Activated naive CD8-positive, alpha-beta T cell (primary cell): Measurements from ENCODE around the gene FOXJ1.

ENCODE experiments used
- H3K27ac Mint-ChIP-seq: one replicate; pipeline ENCODE4 v1.8.0; 2021; ENCODE audit warnings: mixed read lengths
- H3K27me3 Mint-ChIP-seq: one replicate; pipeline ENCODE4 v1.8.0; 2021; ENCODE audit warnings: mixed read lengths
- H3K36me3 Mint-ChIP-seq: one replicate; pipeline ENCODE4 v1.8.0; 2021; ENCODE audit warnings: mixed read lengths
- H3K4me1 Mint-ChIP-seq: one replicate; pipeline ENCODE4 v1.8.0; 2021; ENCODE audit warnings: low read depth, mixed read lengths
- H3K4me3 Mint-ChIP-seq: one replicate; pipeline ENCODE4 v1.8.0; 2021; ENCODE audit warnings: mild to moderate bottlenecking, mixed read lengths
- H3K9me3 Mint-ChIP-seq: one replicate; pipeline ENCODE4 v1.8.0; 2021; ENCODE audit warnings: low read depth, mixed read lengths

Gene FOXJ1

DNA sequence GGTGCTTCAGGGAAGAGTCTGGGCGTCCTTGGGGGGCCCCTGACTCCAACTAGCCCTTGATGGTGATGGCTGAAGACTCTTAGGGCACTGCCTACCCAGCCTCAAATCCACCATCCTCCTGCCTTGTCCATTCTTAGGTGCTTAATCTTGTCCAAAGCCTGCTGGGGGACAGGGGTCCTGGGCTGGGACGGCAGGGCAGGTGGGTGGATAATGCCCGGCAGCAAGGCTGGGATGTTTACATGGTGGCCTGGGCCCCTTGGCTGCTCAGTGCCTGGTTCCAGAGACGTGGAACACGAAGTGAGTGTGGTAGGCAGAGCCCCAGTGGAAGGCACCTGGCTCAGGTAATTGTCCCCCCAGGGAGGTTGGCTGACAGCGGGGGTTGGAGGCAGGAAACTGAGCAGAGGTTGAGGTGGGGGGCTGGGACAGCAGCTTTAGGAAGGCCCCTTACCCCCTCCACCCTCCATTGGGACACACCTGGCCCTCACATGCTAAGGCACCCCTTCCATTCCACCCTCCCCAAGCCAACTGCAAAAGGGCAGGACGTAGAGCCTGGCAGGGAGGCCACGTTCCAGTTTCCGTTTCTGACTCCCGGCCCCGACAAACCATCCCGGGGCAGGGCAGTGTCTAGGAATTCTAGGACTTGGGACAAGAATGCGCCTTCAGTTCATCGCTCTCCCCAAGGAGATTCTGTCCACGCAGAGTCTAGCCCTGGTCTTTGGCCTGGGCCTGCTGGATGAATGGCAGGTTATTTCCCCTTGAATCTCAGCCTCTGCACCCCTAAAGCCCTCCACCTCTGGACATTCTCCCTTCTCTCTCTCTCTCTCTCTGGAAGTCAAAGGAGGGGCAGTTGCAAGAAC lies 1.9 kb downstream of the FOXJ1 start:
- no peaks in the 10 kb centered on the region for H3K27me3 Mint-ChIP-seq
- H3K36me3 Mint-ChIP-seq, result no peaks in the 10 kb centered on the region
- peak overlapping the region; percentile 64 for H3K27ac Mint-ChIP-seq
- peaks cover 50% of the 10 kb centered on the region for H3K4me1 Mint-ChIP-seq
- H3K9me3 Mint-ChIP-seq, result no peaks in the 10 kb centered on the region
- H3K4me3 Mint-ChIP-seq, result peak overlapping the region; percentile 79

DNA sequence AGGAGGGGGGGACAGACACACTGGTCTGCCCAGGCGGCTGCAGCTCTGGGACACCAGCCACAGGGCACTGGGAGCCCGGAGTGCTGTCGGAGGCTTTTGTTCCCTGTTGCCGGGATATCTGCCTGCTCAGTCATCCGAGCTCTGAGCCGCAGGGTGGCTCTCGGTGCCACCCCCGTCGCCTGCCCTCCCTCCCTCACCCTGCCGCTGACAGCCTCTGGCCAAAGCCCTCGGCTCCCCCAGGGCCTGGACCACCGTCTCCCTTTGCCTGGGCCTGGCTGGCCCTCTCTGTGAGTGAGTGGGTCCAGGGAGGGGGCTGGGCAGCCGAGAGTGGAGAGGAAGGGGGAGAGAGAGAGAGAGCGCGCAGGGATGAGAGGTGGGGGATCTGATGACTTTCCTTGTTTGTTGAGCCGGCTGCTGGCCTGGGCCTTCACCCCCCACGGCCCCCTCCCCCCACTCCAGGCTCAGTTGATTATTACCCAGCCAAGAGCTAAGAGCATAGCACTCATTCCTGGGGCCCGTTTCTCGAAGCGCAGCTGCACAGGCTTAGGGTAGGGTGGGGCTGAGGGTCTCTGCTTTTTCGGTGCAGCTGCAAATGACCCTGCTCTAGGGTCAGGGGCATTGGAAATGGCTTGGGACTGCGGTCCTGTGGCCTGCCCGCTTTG lies 2.7 kb downstream of the FOXJ1 start:
- Mint-ChIP-seq H3K27me3 (no peaks in the 10 kb centered on the region), H3K9me3 (no peaks in the 10 kb centered on the region), H3K27ac (no peak overlapping the region), H3K4me1 (peaks cover 50% of the 10 kb centered on the region), H3K4me3 (no peak overlapping the region), H3K36me3 (no peaks in the 10 kb centered on the region)

DNA sequence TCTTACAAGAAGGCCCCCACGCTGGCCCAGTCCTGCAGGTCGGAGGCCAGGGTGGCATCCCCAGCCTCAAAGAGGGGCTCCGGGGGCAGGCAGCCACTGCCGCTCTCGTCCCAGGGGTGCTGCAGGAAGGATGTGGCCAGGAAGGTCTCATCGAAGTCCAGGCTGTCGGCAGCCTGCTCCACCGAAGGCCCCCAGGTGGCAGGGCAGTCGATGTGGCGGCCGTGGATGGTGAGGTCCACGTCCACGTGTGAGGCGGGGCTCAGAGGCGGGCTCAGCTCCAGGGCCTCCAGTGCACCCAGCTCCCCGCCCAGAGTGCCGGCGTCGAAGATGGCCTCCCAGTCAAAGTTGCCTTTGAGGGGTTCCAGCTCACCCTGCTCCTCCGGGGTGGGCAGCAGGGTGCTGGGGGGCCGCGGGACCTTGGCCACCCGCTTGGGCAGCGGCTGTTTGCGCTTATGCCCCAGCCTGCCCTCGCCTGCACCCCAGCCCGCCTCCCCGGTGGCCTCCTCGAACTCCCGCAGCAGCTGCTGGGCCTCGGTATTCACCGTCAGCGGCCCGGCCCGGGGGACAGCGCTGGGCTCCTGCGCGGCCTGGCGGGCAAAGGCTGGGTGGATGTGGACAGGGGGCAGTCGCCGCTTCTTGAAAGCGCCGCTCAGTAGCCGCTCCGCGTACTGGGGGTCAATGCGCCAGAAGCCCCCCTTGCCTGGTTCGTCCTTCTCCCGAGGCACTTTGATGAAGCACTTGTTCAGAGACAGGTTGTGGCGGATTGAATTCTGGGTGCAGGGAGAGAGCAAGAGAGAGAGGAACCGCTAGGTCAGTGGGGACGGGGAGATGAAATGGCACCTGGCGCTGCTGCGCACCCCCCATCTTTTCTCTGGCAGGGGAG lies 3.5 kb downstream of the FOXJ1 start:
- H3K4me1 Mint-ChIP-seq, result peaks cover 44% of the 10 kb centered on the region
- no peak overlapping the region for H3K27ac Mint-ChIP-seq
- H3K4me3 Mint-ChIP-seq, result no peak overlapping the region
- no peaks in the 10 kb centered on the region for H3K9me3 Mint-ChIP-seq
- H3K27me3 Mint-ChIP-seq, result no peaks in the 10 kb centered on the region
- no peaks in the 10 kb centered on the region for H3K36me3 Mint-ChIP-seq

DNA sequence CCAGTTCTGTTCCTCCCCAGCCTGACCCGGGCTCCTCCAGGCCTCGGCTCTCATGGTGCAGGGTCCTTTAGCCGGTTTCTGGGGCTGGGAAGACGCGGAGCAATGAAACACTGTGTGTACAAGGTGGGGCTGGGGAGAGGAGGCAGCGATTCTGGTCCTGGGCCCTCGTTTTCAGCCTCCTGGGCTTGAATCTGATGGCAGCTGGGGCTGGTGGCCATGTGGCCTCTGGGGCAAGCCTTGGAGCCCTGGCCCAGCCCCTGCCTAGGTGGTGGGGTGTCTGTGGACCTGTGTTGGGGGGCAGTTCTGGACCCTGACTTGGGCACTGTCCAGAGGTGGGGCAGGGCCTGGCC lies 4.1 kb downstream of the FOXJ1 start:
- peaks cover 38% of the 10 kb centered on the region for H3K4me1 Mint-ChIP-seq
- H3K9me3 Mint-ChIP-seq, result no peaks in the 10 kb centered on the region
- no peak overlapping the region for H3K27ac Mint-ChIP-seq
- H3K36me3 Mint-ChIP-seq, result no peaks in the 10 kb centered on the region
- no peaks in the 10 kb centered on the region for H3K27me3 Mint-ChIP-seq
- H3K4me3 Mint-ChIP-seq, result no peak overlapping the region

DNA sequence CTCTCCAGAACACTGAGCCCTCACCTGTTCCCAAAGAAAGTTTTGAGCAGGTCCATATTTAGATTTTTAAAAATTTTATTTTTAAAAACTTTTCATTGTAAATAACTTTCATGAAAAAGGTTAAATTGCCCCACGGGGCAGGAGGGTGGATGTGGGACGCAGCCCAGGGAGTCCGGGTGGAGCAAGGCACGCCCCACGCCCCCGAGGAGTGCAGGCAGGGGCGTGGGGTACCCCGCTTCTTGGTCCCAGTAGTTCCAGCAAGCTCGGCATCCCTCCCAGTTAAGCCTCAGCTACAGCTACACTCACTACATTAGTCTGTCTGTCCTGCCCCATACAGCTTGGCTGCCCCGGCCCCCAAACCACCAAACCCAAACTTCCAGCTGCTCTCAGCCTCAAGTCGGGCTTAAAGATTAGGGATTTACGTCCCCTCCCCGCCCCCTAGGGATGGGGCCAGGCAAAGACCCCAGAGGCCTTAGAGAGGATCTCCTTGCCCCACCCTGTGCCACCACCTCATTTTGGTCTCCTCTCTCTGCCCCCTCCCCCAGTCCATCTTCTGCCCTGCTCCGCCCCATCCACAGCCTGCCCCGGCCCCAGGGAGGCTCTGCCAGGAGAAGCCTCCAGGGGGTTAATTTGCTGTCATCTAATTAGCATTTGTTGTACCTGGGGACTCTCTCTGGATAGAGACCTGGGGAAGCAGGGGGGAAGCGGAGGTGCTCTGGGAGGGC lies 4.6 kb downstream of the FOXJ1 start:
- Mint-ChIP-seq H3K36me3 (no peaks in the 10 kb centered on the region), H3K4me1 (peaks cover 34% of the 10 kb centered on the region), H3K9me3 (no peaks in the 10 kb centered on the region), H3K27ac (no peak overlapping the region), H3K27me3 (no peaks in the 10 kb centered on the region), H3K4me3 (no peak overlapping the region)

DNA sequence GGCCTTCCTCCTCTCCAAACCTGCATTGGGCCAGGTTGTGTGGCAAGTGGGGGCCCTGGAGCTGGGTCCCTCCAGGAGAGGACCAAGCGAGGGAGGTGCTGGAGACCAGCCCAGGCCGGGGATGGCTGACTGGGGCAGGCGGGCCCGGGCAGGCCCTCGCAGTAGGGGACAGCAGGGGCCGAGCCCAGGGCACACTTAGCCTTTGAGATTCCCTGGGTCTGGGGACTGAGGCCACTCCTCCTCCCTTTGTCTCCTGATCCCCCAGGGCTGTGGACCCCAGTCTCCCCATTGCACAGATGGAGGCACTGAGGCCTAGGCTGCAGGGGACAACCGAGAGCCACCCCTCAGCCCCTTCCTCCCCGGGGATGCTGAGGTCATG lies 5.2 kb downstream of the FOXJ1 start:
- H3K27ac Mint-ChIP-seq, result no peak overlapping the region
- H3K4me3 Mint-ChIP-seq, result no peak overlapping the region
- H3K27me3 Mint-ChIP-seq, result no peaks in the 10 kb centered on the region
- no peaks in the 10 kb centered on the region for H3K9me3 Mint-ChIP-seq
- H3K4me1 Mint-ChIP-seq, result peaks cover 35% of the 10 kb centered on the region
- no peaks in the 10 kb centered on the region for H3K36me3 Mint-ChIP-seq

DNA sequence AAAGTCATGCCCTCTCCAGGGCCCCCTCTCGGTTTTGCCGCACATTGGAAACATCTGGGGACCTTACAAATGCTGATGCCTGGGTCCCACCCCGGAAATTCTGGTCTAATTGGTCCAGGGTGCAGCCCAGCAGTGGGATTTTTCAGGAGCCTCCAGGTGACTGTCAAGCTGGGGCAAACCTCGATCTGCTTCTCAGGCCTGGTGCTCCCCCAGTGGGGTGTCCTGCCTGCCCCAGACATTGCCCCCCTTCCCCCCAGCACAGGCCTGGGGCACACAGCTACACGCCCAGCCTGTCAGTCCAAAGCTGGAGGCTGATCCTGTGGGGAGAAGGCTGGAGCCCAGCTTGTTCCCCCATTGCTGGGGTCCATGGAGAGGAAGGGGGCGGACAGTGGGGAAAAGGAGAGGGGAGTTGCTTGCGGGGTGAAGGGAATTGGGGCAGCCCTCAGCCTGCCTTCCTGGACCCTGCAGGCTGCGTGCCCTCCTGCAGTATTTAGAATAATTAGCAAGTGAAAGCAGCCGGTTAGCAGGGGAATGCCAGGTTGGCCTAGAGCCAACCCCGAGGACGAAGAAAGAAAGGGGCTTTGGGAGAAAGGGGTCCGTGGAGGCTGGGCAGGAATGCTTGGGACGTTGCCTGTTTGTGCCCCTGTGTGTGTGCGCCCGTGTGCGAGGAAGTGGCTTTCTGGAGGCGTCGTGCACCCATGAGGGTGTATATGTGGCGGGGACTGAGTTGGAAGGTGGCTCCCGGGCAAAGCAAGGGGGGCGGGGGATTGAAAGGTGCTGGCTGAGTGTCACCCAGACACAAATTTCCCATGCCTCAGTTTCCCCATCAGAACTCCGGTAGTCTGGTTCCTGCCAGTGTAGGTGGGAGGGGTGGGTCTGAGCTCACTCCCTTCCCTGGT lies 5.9 kb downstream of the FOXJ1 start:
- peaks cover 31% of the 10 kb centered on the region for H3K4me1 Mint-ChIP-seq
- no peaks in the 10 kb centered on the region for H3K9me3 Mint-ChIP-seq
- no peaks in the 10 kb centered on the region for H3K27me3 Mint-ChIP-seq
- no peaks in the 10 kb centered on the region for H3K36me3 Mint-ChIP-seq
- H3K27ac Mint-ChIP-seq, result peak overlapping the region; percentile 89
- peak overlapping the region; percentile 79 for H3K4me3 Mint-ChIP-seq

DNA sequence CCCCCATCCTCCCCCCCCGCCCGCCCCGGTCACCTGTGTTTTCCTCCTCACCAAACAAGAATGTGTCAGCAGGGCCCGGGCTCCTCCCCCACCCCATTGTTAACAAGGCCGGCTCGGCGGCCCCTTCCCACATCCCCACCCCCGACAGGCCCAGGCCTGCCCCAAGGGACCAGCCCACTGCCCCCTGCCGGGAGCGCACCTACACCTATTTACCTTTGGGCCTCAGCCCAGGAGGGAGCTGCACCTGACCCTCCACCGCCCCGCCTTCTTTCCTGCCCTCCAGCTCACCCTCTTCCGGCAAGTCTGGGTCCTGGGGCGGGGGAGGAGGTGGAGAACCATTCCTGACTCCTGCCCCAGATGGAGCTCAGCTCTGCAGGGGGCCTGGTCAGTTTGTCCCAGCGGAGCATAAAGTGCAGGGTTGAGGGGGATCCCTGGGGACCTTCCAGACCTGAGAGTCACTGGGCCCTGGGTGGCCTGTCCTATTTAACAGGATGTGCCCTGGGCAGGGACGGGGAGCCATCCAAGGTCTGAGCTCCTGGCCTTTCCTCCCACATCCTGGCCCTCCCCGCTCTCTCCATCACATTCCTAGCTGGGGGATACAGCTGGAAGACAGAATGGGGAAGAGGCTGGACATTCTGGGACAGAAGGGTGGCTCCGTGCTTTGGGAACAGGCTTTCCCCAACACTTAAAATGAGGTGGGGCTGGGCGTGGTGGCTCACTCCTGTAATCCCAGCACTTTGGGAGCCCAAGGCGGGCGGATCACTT lies 8.3 kb downstream of the FOXJ1 start:
- Mint-ChIP-seq H3K27ac (no peak overlapping the region), H3K4me3 (no peak overlapping the region), H3K4me1 (peaks cover 29% of the 10 kb centered on the region), H3K9me3 (no peaks in the 10 kb centered on the region), H3K27me3 (no peaks in the 10 kb centered on the region), H3K36me3 (no peaks in the 10 kb centered on the region)

DNA sequence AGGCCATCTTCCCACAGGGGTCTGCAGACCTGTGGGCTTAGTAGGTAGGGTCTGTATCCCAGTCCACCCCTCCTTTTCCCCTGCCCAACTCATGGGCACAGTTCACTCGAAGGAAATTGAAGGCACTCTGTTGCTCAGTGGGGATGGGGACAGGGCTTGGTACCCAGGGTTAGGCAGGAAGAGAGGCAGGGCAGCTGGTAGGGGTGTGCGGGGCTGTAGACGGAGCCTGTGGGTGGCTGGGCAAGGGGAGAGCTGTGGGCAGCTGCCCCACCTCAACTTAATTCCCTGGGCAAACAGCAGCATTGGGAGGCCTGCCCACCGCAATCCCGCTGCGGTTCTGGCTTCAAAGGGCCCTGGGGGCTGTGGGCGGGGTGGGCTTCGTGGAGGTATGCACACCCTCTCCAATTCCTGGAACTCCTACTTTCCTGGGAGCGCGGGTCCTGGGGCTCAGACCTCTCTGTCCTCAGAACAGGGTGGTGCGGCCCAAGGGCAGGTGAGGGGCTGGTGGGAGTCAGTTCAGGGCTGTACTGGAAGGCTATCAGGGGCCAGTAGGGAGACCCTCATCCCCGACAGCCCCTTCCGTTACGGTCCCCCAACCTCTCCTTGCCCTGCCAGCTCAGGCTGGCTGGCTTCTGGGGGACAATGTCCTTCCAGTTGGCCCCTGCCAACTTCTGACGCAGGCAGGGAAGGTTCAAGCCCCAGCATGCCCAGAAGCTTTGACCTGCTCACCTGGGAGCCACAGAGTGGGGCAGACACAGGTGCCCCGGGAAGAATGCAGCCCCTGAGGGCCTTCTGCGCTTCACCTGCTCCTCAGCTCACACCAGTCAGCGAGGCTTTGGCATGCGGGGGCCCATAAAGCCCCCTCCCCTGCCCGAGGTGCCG lies 9.1 kb downstream of the FOXJ1 start:
- Mint-ChIP-seq H3K27ac (no peak overlapping the region), H3K36me3 (no peaks in the 10 kb centered on the region), H3K4me3 (no peak overlapping the region), H3K4me1 (peaks cover 33% of the 10 kb centered on the region), H3K9me3 (no peaks in the 10 kb centered on the region), H3K27me3 (no peaks in the 10 kb centered on the region)

DNA sequence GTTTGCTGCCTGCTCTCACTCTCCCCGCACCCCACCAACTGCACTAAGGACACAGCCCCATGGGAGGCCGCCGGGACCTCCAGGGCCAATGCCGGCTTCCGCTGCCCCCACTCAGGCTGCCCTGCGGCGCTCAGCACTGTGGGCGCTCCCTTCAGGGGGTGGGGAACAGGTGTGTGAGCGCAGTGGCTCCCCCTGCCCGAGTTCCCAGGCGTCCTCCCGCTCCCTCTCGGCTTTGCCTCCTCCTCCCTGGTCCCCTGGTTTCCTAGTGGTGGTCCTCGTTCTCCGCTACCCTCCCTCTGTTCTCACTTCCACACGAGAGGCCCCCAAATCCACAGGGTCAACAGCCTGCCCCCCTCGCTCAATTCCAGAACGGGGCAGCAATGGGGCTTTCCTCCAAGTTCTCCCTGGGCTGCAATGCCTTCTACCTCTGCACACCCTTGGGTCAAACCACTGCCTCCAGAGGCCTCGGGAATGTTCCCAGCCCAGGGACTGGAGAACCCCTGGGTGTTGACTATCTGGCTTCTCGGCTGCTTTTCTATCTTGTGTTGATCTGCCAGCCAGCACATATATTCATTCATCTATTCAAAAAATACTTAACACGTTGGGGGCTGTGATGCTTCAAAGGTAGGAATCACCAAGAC lies 9.9 kb downstream of the FOXJ1 start:
- peaks cover 34% of the 10 kb centered on the region for H3K4me1 Mint-ChIP-seq

DNA sequence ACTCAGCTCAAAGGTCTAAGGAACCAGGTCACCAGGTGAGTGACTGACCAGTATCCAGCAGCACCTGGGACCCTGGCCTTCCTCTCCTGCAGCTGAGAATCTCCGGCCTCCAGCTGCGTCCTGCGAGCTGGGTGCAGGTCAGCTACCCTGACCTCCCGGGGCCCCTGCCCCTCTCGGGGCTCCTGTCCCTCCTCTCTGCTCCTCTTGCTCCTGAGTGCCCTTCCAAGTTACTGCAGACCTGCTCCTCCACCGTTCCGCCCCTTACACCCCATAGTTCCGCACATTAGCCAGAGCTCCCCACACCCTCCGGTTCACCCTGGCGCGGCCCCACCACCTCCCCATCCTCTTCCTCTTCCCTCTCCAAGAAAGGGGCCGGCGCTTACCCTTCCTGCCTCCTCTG lies 10.6 kb downstream of the FOXJ1 start:
- Mint-ChIP-seq H3K9me3 (no peaks in the 10 kb centered on the region), H3K4me1 (peaks cover 37% of the 10 kb centered on the region), H3K27ac (no peak overlapping the region), H3K27me3 (no peaks in the 10 kb centered on the region), H3K36me3 (no peaks in the 10 kb centered on the region), H3K4me3 (no peak overlapping the region)

More for the DNA sequence above, 9.9 kb downstream of the FOXJ1 start:
- Mint-ChIP-seq H3K4me3 (no peak overlapping the region), H3K27ac (no peak overlapping the region), H3K36me3 (no peaks in the 10 kb centered on the region), H3K9me3 (no peaks in the 10 kb centered on the region), H3K27me3 (no peaks in the 10 kb centered on the region)

DNA sequence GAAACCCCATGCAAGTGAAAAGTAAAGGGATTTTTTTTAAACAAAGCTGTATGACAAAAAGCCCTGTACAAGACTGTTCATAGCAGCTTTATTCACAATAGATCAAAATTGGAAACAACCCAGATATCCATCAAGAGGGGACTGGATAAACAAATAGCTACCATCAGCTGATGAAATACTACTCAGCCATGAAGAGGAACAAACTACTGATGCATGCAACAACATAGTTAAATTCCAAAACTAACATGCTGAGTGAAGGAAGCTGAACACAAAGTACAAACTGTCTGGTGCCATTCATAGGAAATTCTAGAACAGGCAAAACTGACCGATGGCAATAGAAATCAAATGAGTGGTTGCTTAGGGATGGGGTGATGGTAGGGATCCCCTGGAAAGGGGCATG lies 15.1 kb downstream of the FOXJ1 start:
- no peaks in the 10 kb centered on the region for H3K36me3 Mint-ChIP-seq

More for the DNA sequence above, 15.1 kb downstream of the FOXJ1 start:
- Mint-ChIP-seq H3K27me3 (no peaks in the 10 kb centered on the region), H3K9me3 (no peaks in the 10 kb centered on the region), H3K4me1 (peaks cover 26% of the 10 kb centered on the region), H3K4me3 (no peak overlapping the region), H3K27ac (peak overlapping the region; percentile 54)
